Stimulated activated CD8-positive, alpha-beta memory T cell treated with anti-CD3 and anti-CD28 coated beads, Interleukin-15, amount 100 ng/mL, for 24 hours (primary cell): Measurements from ENCODE around the gene ARHGEF19.

Source experiments
- DNase-seq: peaks from one replicate; pipeline ENCODE4 v3.0.0-alpha.2; 2020; ENCODE audit warnings: low read depth

Gene ARHGEF19

GRCh38 chr1:16148329-16149092 lies 63.9 kb downstream of the ARHGEF19 start:
- no peak for DNase-seq
